MCF 10A (cell line): ENCODE measurements around the gene PFKFB2. TPM values are rescaled to one million over a fixed set of nuclear protein-coding genes. Genes with fewer than 3 reads are reported as not detected.
"Not testable (repeated sequence)": the region's sequence is repeated elsewhere in the genome, so short reads cannot be mapped to it uniquely, and the experiment has no call there.

Experiments used
- BruUV-seq: library from RNA; stranded (reverse); fragments of 400-500 nt; replicated peaks from 2 replicates; lab custom pipeline; 2021; lab: Mats Ljungman, UMichigan
- CTCF ChIA-PET: fragments of 300-600 bp; sonication (Branson Sonifier 250); formaldehyde crosslinking; extraction: SDS; loops from one replicate; lab custom pipeline; 2021; ENCODE audit warnings: antibody characterized with exemption, inconsistent platforms; lab: Yijun Ruan, JAX
- POLR2A ChIA-PET: fragments of 300-600, 350-650 bp; sonication (Branson Sonifier 250); formaldehyde crosslinking; extraction: SDS; loops from one replicate; lab custom pipeline; 2020; ENCODE audit warnings: antibody characterized with exemption, inconsistent platforms; lab: Yijun Ruan, JAX
- DNase-seq: peaks from one replicate; pipeline ENCODE4 v3.0.0-alpha.2; 2018; ENCODE audit not compliant: unreplicated experiment
- H3K27ac Mint-ChIP-seq: one replicate; pipeline ENCODE4 v1.8.0; 2022; ENCODE audit warnings: mild to moderate bottlenecking, low read depth, mixed read lengths; ENCODE audit not compliant: unreplicated experiment
- H3K27me3 Mint-ChIP-seq: one replicate; pipeline ENCODE4 v1.8.0; 2022; ENCODE audit warnings: mixed read lengths; ENCODE audit not compliant: insufficient read depth, unreplicated experiment
- H3K36me3 Mint-ChIP-seq: one replicate; pipeline ENCODE4 v1.8.0; 2022; ENCODE audit warnings: mild to moderate bottlenecking, moderate library complexity, mixed read lengths; ENCODE audit not compliant: insufficient read depth, unreplicated experiment
- H3K4me1 Mint-ChIP-seq: one replicate; pipeline ENCODE4 v1.8.0; 2022; ENCODE audit warnings: mixed read lengths; ENCODE audit not compliant: insufficient read depth, unreplicated experiment
- H3K4me3 Mint-ChIP-seq: one replicate; pipeline ENCODE4 v1.8.0; 2022; ENCODE audit warnings: mild to moderate bottlenecking, moderate library complexity, mixed read lengths; ENCODE audit not compliant: unreplicated experiment
- H3K9me3 Mint-ChIP-seq: one replicate; pipeline ENCODE4 v1.8.0; 2022; ENCODE audit warnings: mixed read lengths; ENCODE audit not compliant: unreplicated experiment
- intact Hi-C: fragments of 100-400 bp; cut with micrococcal nuclease; formaldehyde crosslinking; loops from 2 replicates; pipeline ENCODE4 v1.14.1; 2022
- total RNA-seq: library from RNA; stranded (reverse); gene quantifications from 2 replicates; pipeline ENCODE4 v1.2.3, GENCODE V29; 2022
- TF ChIP-seq, protein P1 (sequence below): fragments of 200-600 bp; IDR thresholded peaks from one replicate; pipeline ENCODE4 v1.8.0; 2022; ENCODE audit warnings: antibody characterized with exemption, mild to moderate bottlenecking; ENCODE audit not compliant: unreplicated experiment

PFKFB2 gene
- total RNA-seq, 1 experiment from 2014 or later: 21.1 TPM

DNA sequence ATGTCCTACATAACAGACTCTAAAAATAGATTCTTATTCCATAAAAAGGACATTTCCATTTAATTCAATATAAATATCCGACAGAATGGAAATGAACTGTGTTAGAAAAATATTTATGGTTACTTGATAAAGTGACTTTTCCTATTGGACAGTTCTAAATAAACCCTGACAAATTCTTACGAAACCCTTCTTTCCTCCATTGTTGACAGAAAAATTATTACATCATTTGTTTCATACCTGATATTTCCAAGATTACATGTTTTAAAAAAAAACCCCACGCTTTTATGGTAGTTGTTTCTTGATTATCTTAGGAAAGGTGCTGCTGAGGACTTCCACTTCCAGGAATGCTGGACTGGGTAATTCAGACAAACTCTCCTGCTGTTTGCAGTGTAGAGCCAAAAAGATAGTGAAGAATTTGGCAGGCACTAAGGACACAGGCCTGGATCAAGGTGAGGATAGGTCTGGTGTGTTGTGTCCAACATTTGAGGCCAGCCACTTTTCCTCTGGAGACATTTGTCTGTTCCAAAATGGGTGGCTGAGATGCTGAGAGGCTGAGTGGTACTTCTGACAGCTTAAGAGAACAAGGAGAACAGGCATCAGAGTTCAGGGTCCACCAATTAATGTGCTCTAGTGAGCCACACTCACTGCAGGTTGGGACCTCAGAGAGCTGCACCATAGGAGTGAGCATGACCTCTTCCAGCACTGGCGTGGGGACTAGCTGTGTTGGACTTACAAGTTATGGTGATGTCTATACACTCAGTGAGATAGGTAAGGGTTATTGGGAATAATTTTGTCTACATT is 13.5 kb upstream of the PFKFB2 start:
- DNase-seq: no peak
- BruUV-seq: no TSS peak
- H3K4me3 Mint-ChIP-seq: no peak overlapping the region
- peaks cover 19% of the 10 kb centered on the region for H3K4me1 Mint-ChIP-seq
- TF ChIP-seq, protein P1, sequence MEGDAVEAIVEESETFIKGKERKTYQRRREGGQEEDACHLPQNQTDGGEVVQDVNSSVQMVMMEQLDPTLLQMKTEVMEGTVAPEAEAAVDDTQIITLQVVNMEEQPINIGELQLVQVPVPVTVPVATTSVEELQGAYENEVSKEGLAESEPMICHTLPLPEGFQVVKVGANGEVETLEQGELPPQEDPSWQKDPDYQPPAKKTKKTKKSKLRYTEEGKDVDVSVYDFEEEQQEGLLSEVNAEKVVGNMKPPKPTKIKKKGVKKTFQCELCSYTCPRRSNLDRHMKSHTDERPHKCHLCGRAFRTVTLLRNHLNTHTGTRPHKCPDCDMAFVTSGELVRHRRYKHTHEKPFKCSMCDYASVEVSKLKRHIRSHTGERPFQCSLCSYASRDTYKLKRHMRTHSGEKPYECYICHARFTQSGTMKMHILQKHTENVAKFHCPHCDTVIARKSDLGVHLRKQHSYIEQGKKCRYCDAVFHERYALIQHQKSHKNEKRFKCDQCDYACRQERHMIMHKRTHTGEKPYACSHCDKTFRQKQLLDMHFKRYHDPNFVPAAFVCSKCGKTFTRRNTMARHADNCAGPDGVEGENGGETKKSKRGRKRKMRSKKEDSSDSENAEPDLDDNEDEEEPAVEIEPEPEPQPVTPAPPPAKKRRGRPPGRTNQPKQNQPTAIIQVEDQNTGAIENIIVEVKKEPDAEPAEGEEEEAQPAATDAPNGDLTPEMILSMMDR: no peak
- ChIA-PET CTCF (interaction anchor here (0.7 to 2.8 kb wide), 6 partner anchors 10 to 715 kb away, joined by 3 to 22 read pairs (median 4); partner anchors contain the start of gene PFKFB2), POLR2A (interaction anchor here (0.7 to 33.4 kb wide), 7 partner anchors 9 to 34 kb away, joined by 3 to 2100 read pairs (median 7); partner anchors contain the start of genes C1orf116, PFKFB2 and YOD1)
- intact Hi-C loops: no loop called here
- no peak overlapping the region for H3K27ac Mint-ChIP-seq
- peaks cover 16% of the 10 kb centered on the region for H3K36me3 Mint-ChIP-seq
- no peaks in the 10 kb centered on the region for H3K27me3 Mint-ChIP-seq
- no peaks in the 10 kb centered on the region for H3K9me3 Mint-ChIP-seq

GRCh38 chr1:207040181-207040533 is 12.9 kb upstream of the PFKFB2 start:
- peaks cover 16% of the 10 kb centered on the region for H3K36me3 Mint-ChIP-seq
- H3K27ac Mint-ChIP-seq: no peak overlapping the region
- no peaks in the 10 kb centered on the region for H3K9me3 Mint-ChIP-seq
- BruUV-seq: no TSS peak
- H3K4me1 Mint-ChIP-seq: peaks cover 19% of the 10 kb centered on the region
- CTCF ChIA-PET: interaction anchor here (0.7 to 2.8 kb wide), 7 partner anchors 9 to 714 kb away, joined by 3 to 22 read pairs (median 4); partner anchors contain the start of gene PFKFB2
- no peak overlapping the region for H3K4me3 Mint-ChIP-seq
- no peaks in the 10 kb centered on the region for H3K27me3 Mint-ChIP-seq
- POLR2A ChIA-PET: interaction anchor here (0.6 to 33.4 kb wide), 7 partner anchors 10 to 709 kb away, joined by 3 to 2100 read pairs (median 3); partner anchors contain the start of genes C1orf116, PFKFB2 and YOD1
- intact Hi-C loops: no loop called here
- TF ChIP-seq, protein P1: no peak
- DNase-seq: no peak

DNA sequence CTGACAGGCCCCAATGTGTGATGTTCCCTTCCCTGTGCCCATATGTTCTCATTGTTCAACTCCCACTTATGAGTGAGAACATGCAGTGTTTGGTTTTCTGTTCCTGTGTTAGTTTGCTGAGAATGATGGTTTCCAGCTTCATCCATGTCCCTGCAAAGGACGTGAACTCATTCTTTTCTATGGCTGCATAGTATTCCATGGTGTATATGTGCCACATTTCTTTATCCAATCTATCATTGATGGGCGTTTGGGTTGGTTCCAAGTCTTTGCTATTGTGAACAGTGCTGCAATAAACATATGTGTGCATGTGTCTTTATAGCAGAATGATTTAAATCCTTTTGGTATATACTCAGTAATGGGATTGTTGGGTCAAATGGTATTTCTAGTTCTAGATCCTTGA is 11.7 kb upstream of the PFKFB2 start:
- intact Hi-C loops, BruUV-seq, DNase-seq, H3K27ac Mint-ChIP-seq, H3K27me3 Mint-ChIP-seq, H3K4me3 Mint-ChIP-seq, H3K9me3 Mint-ChIP-seq: not testable (repeated sequence)
- Mint-ChIP-seq H3K4me1 (peaks cover 25% of the 10 kb centered on the region), H3K36me3 (peaks cover 28% of the 10 kb centered on the region)
- CTCF ChIA-PET: interaction anchor here (0.6 to 2.8 kb wide), 6 partner anchors 8 to 355 kb away, joined by 3 to 22 read pairs (median 3); no protein-coding TSS in a partner anchor
- POLR2A ChIA-PET: interaction anchor here (2.3 to 33.4 kb wide), 3 partner anchors 8 to 15 kb away, joined by 15 to 2100 read pairs (median 22); partner anchors contain the start of genes C1orf116, PFKFB2 and YOD1

DNA sequence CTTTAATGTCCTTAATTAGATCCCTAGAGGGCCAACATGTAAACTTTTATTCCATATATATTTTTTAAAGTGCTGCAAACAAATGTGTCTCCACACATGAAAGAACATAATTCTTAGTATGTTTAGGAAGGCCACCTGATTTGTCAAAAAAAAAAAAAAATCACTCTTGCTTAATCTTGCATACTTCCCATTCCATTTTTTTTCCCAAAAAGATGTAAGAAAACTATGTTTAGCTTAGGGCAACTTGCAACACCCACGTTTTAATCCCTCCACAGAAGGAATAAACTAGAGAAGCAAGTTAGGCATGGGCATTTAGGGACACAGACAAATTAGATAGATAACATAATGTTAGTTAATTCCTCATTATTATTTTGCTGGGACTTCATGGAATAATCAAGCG is 7.6 kb upstream of the PFKFB2 start:
- no peaks in the 10 kb centered on the region for H3K9me3 Mint-ChIP-seq
- peaks cover 44% of the 10 kb centered on the region for H3K4me1 Mint-ChIP-seq
- TF ChIP-seq, protein P1: no peak
- H3K4me3 Mint-ChIP-seq: peak overlapping the region; percentile 37
- H3K36me3 Mint-ChIP-seq: peaks cover 63% of the 10 kb centered on the region
- no peaks in the 10 kb centered on the region for H3K27me3 Mint-ChIP-seq
- no peak for DNase-seq
- CTCF ChIA-PET: interaction anchor here (0.5 to 8.0 kb wide), 8 partner anchors 13 to 375 kb away, joined by 3 to 168 read pairs (median 6); partner anchors contain the start of gene C1orf116
- POLR2A ChIA-PET: interaction anchor here (0.7 to 33.4 kb wide), 9 partner anchors 8 to 615 kb away, joined by 3 to 2100 read pairs (median 6); partner anchors contain the start of genes C1orf116, CD55 and PFKFB2
- intact Hi-C loops: no loop called here
- no TSS peak for BruUV-seq
- H3K27ac Mint-ChIP-seq: peak overlapping the region; percentile 95
